Spleen (tissue), 11 donors: ENCODE data around the gene GOLGA7B. TPM values are rescaled to one million over a fixed set of nuclear protein-coding genes. Genes with fewer than 3 reads are reported as not detected.

Source experiments
- DNase-seq: peaks from one replicate; pipeline ENCODE4 v3.0.0-alpha.2; 2020
- H3K27ac ChIP-seq, 8 donors: fragments of 200-600 bp; sonication (generic) in 7 of 8; 1 replicate in 4 of 8; 2 replicates in 4 of 8; pipeline versions ENCODE4 v1.5.0 to v1.8.0; 2016 to 2021; ENCODE audit warnings: inconsistent platforms in 4 of 8, mild to moderate bottlenecking in 4 of 8, moderate library complexity in 1 of 8
- H3K27me3 ChIP-seq, 7 donors: fragments of 200-600 bp; sonication (generic) in 6 of 7; replicated peaks in 1 of 7; 1 replicate in 4 of 7; 2 replicates in 3 of 7; pipeline versions ENCODE4 v1.5.0 to v1.8.0; 2016 to 2021; ENCODE audit warnings: inconsistent platforms in 3 of 7, mild to moderate bottlenecking in 1 of 7
- H3K36me3 ChIP-seq, 6 donors: fragments of 200-600 bp; sonication (generic) in 5 of 6; 1 replicate in 4 of 6; 2 replicates in 2 of 6; pipeline versions ENCODE4 v1.5.0 to v1.8.0; 2016 to 2021; ENCODE audit warnings: inconsistent platforms in 2 of 6
- H3K4me1 ChIP-seq, 6 donors: fragments of 200-600 bp; sonication (generic) in 5 of 6; 1 replicate in 3 of 6; 2 replicates in 3 of 6; pipeline versions ENCODE4 v1.5.0 to v1.8.0; 2016 to 2021; ENCODE audit warnings: inconsistent platforms in 3 of 6
- H3K4me3 ChIP-seq, 8 donors: fragments of 200-600 bp; sonication (generic) in 7 of 8; 1 replicate in 4 of 8; 2 replicates in 4 of 8; pipeline versions ENCODE4 v1.5.0 to v1.8.0; 2016 to 2021; ENCODE audit warnings: inconsistent platforms in 4 of 8, mild to moderate bottlenecking in 4 of 8, moderate library complexity in 2 of 8
- H3K9me3 ChIP-seq, 8 donors: fragments of 200-600 bp; sonication (generic) in 7 of 8; 1 replicate in 4 of 8; 2 replicates in 4 of 8; pipeline versions ENCODE4 v1.5.0 to v1.8.0; 2016 to 2021; ENCODE audit warnings: inconsistent platforms in 4 of 8
- POLR2A ChIP-seq, 3 donors: fragments of 450-650 bp; IDR thresholded peaks; one replicate each; pipeline ENCODE4 v1.5.1; 2017; ENCODE audit warnings: antibody characterized with exemption in 3 of 3, mild to moderate bottlenecking in 1 of 3
- POLR2AphosphoS5 ChIP-seq, 3 donors: sonication (generic); formaldehyde crosslinking; IDR thresholded peaks; one replicate each; pipeline ENCODE4 v1.5.1; 2017; ENCODE audit warnings: antibody characterized with exemption in 3 of 3
- WGBS, 5 donors: extraction: QIAGEN DNeasy Blood & Tissue Kit in 3 of 5; methylation state at CpG; one replicate each; pipeline versions ENCODE4 v1.1.5 to v1.1.7; 2013 to 2018; 5-methylcytosine and 5-hydroxymethylcytosine counted together
- intact Hi-C: fragments of 100-400 bp; cut with DNase I; formaldehyde crosslinking; loops from one replicate; pipeline ENCODE4 v1.15.0; 2023; ENCODE audit warnings: low total_unique reads
- polyA plus RNA-seq, 3 donors: library from polyadenylated mRNA; stranded (reverse); fragments of 200-250 nt; gene quantifications; one replicate each; pipeline ENCODE4 v1.2.1, GENCODE V29; 2013
- total RNA-seq, 7 donors: library from RNA; depleted of rRNA in 3 of 7; stranded (reverse); fragments of >200 nt in 3 of 7; fragmentation: NEBNext Ultra II Directional in 4 of 7; extraction: Animal tissue kit (Norgen Biotek cat#: 25700) in 4 of 7; gene quantifications; one replicate each; pipeline versions ENCODE4 v1.1.0 to v1.2.1, GENCODE V29; 2016 to 2021
- TF ChIP-seq, protein P1 (sequence below), 11 experiments: fragments of 200-600 bp in 7 of 11; fragments of 450-650 bp in 4 of 11; sonication (generic) in 4 of 11; IDR thresholded peaks in 8 of 11; conservative IDR thresholded peaks in 3 of 11; 1 replicate in 7 of 11; 2 replicates in 4 of 11; pipeline versions ENCODE4 v1.4.0 to v1.8.0; 2016 to 2021; ENCODE audit warnings: antibody characterized with exemption in 11 of 11, inconsistent platforms in 4 of 11, mild to moderate bottlenecking in 1 of 11
- donor health status: healthy with polysubstance abuse.
- donor health status: DM: no; HTN: no; CAD: no; lungs with moderate emphysema.
- donor health status: DM: no; HTN: no; CAD: no.
- donor health status: Bipolar disorder and iron deficiency.
- donor health status: healthy.
- donor health status: DM: no; HTN: no; CAD: no.
- donor health status: DM: yes; HTN: yes; CAD: no.

GOLGA7B gene
- total and polyA plus RNA-seq, 10 donors = 0.27 to 1.0 (median 0.52) TPM

DNA sequence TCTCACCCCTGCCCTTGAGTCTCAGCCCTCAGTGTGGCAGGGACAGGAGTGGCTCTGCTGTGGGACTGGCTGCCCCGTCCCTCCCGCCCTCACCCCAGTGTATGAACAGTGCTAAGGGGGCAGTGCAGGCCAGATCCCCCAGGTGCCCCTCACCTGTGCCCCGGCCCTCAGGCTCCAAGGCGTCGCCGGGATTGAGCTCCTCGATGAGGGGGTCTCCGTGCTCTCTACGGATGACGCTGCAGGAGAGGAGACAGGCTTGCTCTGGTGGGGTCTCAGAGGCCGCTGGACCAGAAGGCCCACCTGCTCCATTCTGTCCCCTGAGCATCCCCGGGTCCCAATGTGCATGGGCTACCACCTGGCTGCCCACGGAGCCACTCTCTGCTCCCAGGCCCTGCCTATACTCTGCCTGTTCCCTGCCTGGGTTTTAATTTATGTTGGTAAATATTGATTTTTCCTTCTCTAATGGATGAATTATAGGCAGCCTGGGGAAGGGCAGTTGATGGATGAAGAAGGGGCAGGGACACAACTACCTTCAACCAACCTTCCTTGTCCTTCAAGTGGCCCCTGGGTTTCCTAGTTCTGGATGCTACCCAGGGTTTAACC, 47.2 kb downstream of the GOLGA7B start:
- no peak for DNase-seq
- Histone ChIP-seq H3K4me1 (no peaks in the 10 kb centered on the region), H3K27me3 (peaks cover 0 to 61% (median 0%) of the 10 kb centered on the region in 7 donors), H3K36me3 (no peaks in the 10 kb centered on the region), H3K27ac (no peak overlapping the region), H3K9me3 (no peaks in the 10 kb centered on the region), H3K4me3 (no peak overlapping the region)
- WGBS, 5 donors = 83 to 94% (median 88%) methylated on average over 12 to 13 of the region's 13 CpGs
- TF ChIP-seq, protein P1, sequence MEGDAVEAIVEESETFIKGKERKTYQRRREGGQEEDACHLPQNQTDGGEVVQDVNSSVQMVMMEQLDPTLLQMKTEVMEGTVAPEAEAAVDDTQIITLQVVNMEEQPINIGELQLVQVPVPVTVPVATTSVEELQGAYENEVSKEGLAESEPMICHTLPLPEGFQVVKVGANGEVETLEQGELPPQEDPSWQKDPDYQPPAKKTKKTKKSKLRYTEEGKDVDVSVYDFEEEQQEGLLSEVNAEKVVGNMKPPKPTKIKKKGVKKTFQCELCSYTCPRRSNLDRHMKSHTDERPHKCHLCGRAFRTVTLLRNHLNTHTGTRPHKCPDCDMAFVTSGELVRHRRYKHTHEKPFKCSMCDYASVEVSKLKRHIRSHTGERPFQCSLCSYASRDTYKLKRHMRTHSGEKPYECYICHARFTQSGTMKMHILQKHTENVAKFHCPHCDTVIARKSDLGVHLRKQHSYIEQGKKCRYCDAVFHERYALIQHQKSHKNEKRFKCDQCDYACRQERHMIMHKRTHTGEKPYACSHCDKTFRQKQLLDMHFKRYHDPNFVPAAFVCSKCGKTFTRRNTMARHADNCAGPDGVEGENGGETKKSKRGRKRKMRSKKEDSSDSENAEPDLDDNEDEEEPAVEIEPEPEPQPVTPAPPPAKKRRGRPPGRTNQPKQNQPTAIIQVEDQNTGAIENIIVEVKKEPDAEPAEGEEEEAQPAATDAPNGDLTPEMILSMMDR (IDR thresholded peaks at IDR 0.05 in 8 of 11, conservative IDR thresholded peaks at IDR 0.05 in 3 of 11) = no peak
- TF ChIP-seq POLR2AphosphoS5 (IDR thresholded peaks at IDR 0.05) = no peak
- intact Hi-C loops = no loop called here

DNA sequence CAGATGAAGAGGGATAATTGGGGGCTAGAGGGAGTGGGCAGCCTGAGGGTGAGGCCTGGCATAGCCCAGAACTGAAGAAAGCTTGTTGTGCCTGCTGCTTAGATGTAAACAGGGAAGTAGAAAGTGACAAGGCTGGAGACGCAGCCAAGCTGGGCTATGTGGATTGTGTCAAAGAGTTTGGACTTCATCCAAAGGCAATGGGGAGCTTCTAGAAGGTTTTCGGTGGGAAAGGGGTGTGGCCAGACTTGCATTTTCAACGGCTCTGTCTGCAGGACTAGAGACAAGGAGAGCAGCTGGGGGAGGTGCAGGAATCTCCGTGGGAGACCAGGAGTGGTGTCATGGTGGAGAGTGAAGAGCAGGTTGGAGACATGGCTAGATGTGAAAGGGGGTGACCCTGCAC, 48.8 kb downstream of the GOLGA7B start:
- peaks cover 0 to 59% (median 0%) of the 10 kb centered on the region in 7 donors for H3K27me3 ChIP-seq
- H3K4me3 ChIP-seq = no peak overlapping the region
- no peaks in the 10 kb centered on the region for H3K9me3 ChIP-seq
- H3K36me3 ChIP-seq = no peaks in the 10 kb centered on the region
- WGBS, 5 donors = 15 to 31% (median 29%) methylated on average over 4 of the region's 4 CpGs
- H3K27ac ChIP-seq = no peak overlapping the region
- DNase-seq = no peak
- intact Hi-C loops = no loop called here
- H3K4me1 ChIP-seq = no peaks in the 10 kb centered on the region
- TF ChIP-seq, protein P1 (IDR thresholded peaks at IDR 0.05 in 8 of 11, conservative IDR thresholded peaks at IDR 0.05 in 3 of 11) = no peak
- TF ChIP-seq POLR2A (IDR thresholded peaks at IDR 0.05) (no peak), POLR2AphosphoS5 (IDR thresholded peaks at IDR 0.05) (no peak)

DNA sequence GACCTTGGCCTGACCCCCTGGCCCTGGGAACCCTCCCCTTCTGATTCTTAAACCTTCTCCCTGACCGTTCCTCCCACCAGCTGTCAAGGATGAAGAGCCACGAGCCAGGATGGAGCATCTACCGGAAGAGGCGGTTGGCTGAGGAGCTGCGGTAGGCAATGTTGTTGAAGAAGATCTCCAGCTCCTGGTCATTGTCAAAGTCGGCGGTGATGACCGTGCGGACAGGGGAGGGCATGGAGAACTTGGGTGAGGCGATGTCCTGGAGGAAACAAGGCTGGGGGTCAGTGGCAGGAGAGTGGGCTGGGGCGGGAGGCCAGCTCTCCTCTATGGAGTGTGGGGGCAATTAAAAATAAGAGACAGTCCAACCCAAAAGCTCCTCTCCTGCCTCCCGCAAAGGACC, 51.7 kb downstream of the GOLGA7B start:
- Histone ChIP-seq H3K27me3 (peaks cover 0 to 56% (median 3%) of the 10 kb centered on the region in 7 donors), H3K27ac (no peak overlapping the region), H3K4me3 (no peak overlapping the region), H3K36me3 (no peaks in the 10 kb centered on the region), H3K9me3 (no peaks in the 10 kb centered on the region), H3K4me1 (no peaks in the 10 kb centered on the region)
- intact Hi-C loops = no loop called here
- DNase-seq = no peak
- 80 to 88% (median 85%) methylated on average over 12 of the region's 12 CpGs for WGBS, 5 donors
- TF ChIP-seq POLR2A (IDR thresholded peaks at IDR 0.05) = no peak
- no peak for TF ChIP-seq POLR2AphosphoS5 (IDR thresholded peaks at IDR 0.05)
- TF ChIP-seq, protein P1 (IDR thresholded peaks at IDR 0.05 in 8 of 11, conservative IDR thresholded peaks at IDR 0.05 in 3 of 11) = no peak

DNA sequence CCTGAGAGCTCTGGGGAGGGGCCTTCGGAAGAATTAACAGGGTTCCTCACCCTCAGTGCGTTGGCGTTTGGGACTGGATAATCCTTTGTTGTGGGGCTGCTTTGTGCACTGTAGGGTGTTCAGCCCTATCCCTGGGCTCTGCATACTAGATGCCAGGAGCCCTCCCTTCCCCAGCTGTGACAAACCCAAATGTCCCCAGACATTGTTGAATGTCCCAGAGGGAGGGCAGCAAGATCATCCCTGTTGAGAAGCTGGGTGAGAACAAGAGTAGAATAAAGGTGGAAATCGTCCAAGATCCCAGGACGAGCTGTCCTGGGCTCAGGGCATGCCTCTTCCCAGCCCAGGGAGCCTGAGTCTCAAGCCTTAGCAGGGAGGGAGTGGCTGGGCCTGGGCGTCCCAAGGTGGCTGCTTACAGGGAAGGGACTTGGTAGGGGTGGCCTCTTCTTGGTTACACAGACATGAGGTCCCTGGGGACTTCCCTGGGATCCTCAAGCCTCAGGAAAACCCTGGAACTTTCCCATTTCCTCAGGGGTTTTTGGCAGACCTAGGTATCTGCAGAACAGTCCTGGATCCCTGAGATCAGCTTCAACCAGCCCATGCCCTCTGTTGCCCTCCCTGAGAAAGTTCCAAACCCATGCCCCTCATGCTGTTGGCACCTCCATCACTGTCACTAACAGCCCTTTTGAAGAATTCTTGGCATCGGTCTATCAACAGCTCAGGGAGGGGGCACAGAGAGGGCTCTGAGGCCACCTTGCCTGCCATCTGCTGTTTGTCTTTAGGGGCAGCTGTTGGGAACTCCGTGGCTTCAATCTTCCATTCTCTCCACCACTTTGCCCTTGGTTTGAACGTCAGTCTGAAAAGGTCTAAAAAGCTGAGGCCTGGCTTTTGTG, 53.7 kb downstream of the GOLGA7B start:
- Histone ChIP-seq H3K4me1 (no peaks in the 10 kb centered on the region), H3K36me3 (no peaks in the 10 kb centered on the region), H3K4me3 (no peak overlapping the region), H3K9me3 (no peaks in the 10 kb centered on the region), H3K27ac (no peak overlapping the region), H3K27me3 (peaks cover 0 to 64% (median 8%) of the 10 kb centered on the region in 7 donors)
- intact Hi-C loops = no loop called here
- no peak for TF ChIP-seq POLR2A (IDR thresholded peaks at IDR 0.05)
- TF ChIP-seq POLR2AphosphoS5 (IDR thresholded peaks at IDR 0.05) = no peak
- TF ChIP-seq, protein P1 (IDR thresholded peaks at IDR 0.05 in 8 of 11, conservative IDR thresholded peaks at IDR 0.05 in 3 of 11) = no peak
- 61 to 77% (median 71%) methylated on average over 9 of the region's 9 CpGs for WGBS, 5 donors
- DNase-seq = no peak
